Brain microvascular endothelial cell (primary cell): ENCODE data around the gene KCNA2.

Experiments
- DNase-seq: peaks from one replicate; pipeline ENCODE4 v3.0.0-alpha.2; 2020
- H3K27ac ChIP-seq: fragments of 250-450 bp; sonication (Bioruptor Pico); 2 replicates; pipeline ENCODE4 v1.5.1; 2020; ENCODE audit warnings: mild to moderate bottlenecking, moderate library complexity
- H3K27me3 ChIP-seq: fragments of 250-450 bp; sonication (Bioruptor Pico); replicated peaks from 2 replicates; pipeline ENCODE4 v1.5.1; 2020; ENCODE audit warnings: mild to moderate bottlenecking
- H3K36me3 ChIP-seq: fragments of 250-450 bp; sonication (Bioruptor Pico); replicated peaks from 2 replicates; pipeline ENCODE4 v1.5.1; 2020; ENCODE audit warnings: mild to moderate bottlenecking
- H3K4me3 ChIP-seq: 2 replicates; pipeline ENCODE4 v1.5.1; 2011; ENCODE audit warnings: low read depth, mild to moderate bottlenecking, control low read depth, low read length, moderate library complexity
- in situ Hi-C: cut with HindIII; loops from 2 replicates; pipeline ENCODE4 v1.10.0; 2017; ENCODE audit warnings: low sequenced_read_pairs, low pct_ligation_motif_present
- TF ChIP-seq, protein P1 (sequence below): IDR thresholded peaks from 2 replicates; pipeline ENCODE4 v1.5.1; 2011; ENCODE audit warnings: low read depth, mild to moderate bottlenecking, moderate library complexity, low read length, control low read depth, inconsistent platforms; ENCODE audit errors: missing control alignments

KCNA2 gene

DNA sequence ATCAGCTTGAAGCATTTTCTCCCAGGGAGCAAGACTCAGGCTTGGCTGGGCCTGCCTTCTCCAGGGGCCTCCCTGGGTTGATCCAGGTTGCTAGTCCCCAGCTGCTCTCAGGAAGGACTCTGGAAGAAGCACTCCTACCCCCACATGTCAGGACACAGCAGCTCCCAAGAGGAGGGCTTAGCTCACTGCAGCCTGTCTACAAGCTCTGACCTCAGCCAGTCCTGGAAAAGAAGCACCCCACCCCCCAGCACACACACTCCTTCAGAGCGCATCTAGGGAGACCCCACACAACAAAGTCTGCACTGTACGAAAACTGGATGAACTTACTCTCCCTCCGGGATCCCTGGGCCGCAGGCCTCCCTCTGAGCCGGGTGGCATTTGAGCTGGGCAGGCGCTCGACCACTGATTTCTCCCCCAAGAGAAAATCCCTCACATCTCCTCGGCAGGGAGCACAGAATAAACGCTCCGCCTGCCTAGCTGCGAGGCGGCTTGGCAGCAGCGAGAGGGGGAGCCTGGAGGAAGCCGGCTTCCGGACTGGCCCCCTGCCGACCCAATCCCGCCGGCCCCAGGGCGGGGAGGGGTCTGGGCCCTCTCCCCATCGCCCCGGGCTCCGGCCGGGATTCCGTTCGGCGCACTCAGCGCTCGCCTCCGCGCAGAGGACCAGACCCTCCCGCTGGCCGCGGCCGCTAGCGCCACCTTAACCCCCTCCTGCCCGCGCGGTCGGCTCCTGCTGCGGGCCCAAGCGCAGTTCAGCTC is at the start of gene KCNA2:
Gene KCNA2 (minus strand): TSS at position 458 of the 756 bp plus-strand sequence. CDS start 1,576 bp downstream, outside the sequence.
- in situ Hi-C loops = no loop called here

GRCh38 chr1:110650609-110651008 is 44.5 kb upstream of the KCNA2 start:
- DNase-seq = no peak
- Histone ChIP-seq H3K4me3 (no peak overlapping the region), H3K36me3 (no peaks in the 10 kb centered on the region), H3K27me3 (no peaks in the 10 kb centered on the region), H3K27ac (no peak overlapping the region)
- in situ Hi-C loops = no loop called here
- TF ChIP-seq, protein P1, sequence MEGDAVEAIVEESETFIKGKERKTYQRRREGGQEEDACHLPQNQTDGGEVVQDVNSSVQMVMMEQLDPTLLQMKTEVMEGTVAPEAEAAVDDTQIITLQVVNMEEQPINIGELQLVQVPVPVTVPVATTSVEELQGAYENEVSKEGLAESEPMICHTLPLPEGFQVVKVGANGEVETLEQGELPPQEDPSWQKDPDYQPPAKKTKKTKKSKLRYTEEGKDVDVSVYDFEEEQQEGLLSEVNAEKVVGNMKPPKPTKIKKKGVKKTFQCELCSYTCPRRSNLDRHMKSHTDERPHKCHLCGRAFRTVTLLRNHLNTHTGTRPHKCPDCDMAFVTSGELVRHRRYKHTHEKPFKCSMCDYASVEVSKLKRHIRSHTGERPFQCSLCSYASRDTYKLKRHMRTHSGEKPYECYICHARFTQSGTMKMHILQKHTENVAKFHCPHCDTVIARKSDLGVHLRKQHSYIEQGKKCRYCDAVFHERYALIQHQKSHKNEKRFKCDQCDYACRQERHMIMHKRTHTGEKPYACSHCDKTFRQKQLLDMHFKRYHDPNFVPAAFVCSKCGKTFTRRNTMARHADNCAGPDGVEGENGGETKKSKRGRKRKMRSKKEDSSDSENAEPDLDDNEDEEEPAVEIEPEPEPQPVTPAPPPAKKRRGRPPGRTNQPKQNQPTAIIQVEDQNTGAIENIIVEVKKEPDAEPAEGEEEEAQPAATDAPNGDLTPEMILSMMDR = no peak

More for the DNA sequence above, at the start of gene KCNA2:
- Histone ChIP-seq H3K36me3 (no peaks in the 10 kb centered on the region), H3K27ac (no peak within 1 kb of the TSS), H3K27me3 (peaks cover 42% of the 10 kb centered on the region), H3K4me3 (peak within 1 kb of the TSS; percentile 27)
- DNase-seq = no peak
- TF ChIP-seq, protein P1 = no peak

- Histone ChIP-seq H3K27ac (no peak overlapping the region), H3K36me3 (no peaks in the 10 kb centered on the region), H3K4me3 (no peak overlapping the region), H3K27me3 (no peaks in the 10 kb centered on the region)
- DNase-seq = no peak
- TF ChIP-seq, protein P1 = no peak
- in situ Hi-C loops = no loop called here
Measured at GRCh38 chr1:110648417-110648816, 42.3 kb upstream of the KCNA2 start.

- no peaks in the 10 kb centered on the region for H3K36me3 ChIP-seq
- no peak overlapping the region for H3K4me3 ChIP-seq
- no peak for DNase-seq
- TF ChIP-seq, protein P1 = no peak
- no peak overlapping the region for H3K27ac ChIP-seq
- in situ Hi-C loops = no loop called here
- H3K27me3 ChIP-seq = no peaks in the 10 kb centered on the region
Measured at GRCh38 chr1:110647254-110647891, 41.2 kb upstream of the KCNA2 start.

DNA sequence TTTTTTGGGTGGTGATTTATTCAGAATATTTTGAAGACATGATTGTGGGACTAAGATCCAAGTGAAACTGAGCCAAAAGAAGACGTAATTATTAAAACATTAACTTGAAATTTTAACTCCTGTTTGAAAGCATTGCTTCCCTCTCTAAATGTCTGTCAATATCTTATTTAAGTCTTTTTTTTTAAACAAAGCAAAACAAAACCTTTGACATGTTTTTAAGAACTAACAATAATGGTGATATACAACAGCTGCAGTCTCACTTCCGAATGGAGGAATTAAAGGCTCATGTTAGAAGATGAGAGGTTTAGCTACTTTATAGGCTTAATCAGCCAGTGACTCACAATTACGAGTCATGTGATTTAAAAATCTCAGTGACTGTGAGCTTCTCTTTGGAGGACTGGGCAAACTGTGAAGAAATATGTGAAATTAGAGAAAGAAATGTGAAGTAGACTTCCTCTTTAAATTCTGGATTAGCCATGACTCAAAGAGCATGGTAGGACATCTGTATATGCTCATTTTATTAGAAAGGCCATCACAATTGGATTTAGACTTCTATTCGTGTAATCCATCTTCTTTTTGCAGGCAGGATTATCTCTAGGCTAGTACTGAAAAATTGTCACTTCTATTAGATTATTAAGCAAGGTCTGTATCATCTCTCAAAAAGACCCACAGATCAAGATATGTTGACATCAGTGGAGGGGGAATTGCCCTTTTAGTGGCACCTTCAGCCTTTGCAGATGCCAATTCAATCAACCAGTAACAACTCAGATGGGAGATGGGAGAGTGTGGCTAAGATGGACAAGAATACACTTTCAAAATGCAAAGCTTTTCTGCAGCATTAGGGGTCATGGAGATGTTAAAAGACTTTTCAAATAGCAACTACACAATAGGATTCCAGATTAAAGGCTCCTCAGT is 39.9 kb upstream of the KCNA2 start:
- H3K36me3 ChIP-seq = no peaks in the 10 kb centered on the region
- TF ChIP-seq, protein P1 = no peak

More for the DNA sequence above, 39.9 kb upstream of the KCNA2 start:
- H3K4me3 ChIP-seq = no peak overlapping the region
- no peak overlapping the region for H3K27ac ChIP-seq
- in situ Hi-C loops = no loop called here
- no peaks in the 10 kb centered on the region for H3K27me3 ChIP-seq
- no peak for DNase-seq
